Activated T-helper 1 cell treated with anti-CD3 and anti-CD28 coated beads, Interleukin-2, amount 50 U/mL, for 16 hours (primary cell): ENCODE results near the gene FMNL2.

ENCODE experiments used
- DNase-seq, 2 donors: peaks; one replicate each; pipeline ENCODE4 v3.0.0-alpha.2; 2020; ENCODE audit warnings: low read depth in 1 of 2, low spot score in 1 of 2

FMNL2 gene

DNA sequence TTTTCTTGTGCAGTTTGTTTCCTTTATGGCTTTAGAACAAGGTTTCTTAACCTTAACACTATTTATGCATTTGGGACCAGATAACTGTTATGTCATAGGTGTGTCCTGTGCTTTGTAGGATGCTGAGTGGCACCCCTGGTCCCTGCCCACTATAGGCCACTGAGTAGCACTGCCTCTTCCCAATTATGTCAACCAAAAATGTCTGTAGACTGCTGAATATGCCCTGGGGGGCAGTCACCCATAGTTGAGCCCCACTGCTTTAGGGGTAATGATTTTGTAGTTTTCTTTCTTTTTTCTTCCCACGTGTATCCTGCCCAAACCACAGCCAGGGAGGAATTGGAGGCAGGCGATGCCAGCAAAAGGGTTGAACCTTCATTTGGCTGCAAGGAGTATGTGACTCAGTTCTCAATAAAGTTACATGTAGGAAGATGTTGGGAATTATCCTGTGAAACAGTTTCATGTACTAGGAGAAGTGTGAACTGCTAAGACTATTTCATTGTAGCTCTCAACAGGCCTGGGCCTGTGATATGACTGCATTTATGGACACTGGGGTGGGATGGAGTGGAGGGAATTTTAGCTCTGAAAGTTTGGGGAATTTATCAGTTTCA is 65.7 kb downstream of the FMNL2 start:
- no peak for DNase-seq

DNA sequence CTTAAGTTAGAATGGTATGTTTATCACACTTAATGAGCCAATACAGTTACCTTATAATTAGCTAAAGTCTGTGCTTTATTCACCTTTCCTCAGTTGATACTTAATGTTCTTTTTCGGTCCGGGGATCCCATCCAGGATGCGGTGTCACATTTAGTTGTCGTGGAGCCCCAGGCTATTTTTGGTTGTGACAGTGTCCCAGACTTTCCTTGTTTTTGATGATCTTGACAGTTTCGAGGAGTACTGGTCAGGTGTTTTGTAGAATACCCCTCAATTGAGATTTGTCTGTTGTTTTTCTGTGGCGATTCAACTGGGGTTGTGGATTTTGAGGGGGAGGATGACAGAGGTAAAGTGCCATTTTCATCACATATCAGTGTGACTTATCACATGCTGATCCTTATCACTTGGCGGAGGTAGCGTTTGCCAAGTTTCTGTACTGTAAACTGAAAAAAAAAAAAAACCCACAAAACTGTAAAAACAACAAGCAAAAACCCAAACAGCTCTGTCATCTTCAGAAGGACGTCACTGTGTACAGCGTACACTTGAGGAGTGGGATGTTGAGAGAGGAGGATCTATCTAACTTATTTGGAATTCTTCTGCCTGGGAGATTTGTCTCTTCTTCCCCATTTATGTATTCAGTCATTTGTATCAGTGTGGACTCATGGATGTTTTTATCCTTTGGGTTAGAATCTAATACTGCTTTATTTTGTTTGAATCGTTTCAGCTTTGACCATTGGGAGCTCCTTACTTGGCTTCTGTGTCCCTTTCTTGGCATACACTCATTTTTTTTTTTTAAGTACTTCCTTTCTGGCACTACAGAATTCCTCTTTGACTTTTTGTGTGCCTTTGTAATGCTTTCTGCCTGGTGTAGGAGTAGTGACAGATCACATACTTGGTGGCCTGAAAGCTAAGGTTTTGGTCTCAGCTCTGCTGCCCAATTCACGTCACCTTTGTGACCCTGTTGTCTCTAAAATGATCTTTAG is 68.1 kb downstream of the FMNL2 start:
- no peak for DNase-seq

DNA sequence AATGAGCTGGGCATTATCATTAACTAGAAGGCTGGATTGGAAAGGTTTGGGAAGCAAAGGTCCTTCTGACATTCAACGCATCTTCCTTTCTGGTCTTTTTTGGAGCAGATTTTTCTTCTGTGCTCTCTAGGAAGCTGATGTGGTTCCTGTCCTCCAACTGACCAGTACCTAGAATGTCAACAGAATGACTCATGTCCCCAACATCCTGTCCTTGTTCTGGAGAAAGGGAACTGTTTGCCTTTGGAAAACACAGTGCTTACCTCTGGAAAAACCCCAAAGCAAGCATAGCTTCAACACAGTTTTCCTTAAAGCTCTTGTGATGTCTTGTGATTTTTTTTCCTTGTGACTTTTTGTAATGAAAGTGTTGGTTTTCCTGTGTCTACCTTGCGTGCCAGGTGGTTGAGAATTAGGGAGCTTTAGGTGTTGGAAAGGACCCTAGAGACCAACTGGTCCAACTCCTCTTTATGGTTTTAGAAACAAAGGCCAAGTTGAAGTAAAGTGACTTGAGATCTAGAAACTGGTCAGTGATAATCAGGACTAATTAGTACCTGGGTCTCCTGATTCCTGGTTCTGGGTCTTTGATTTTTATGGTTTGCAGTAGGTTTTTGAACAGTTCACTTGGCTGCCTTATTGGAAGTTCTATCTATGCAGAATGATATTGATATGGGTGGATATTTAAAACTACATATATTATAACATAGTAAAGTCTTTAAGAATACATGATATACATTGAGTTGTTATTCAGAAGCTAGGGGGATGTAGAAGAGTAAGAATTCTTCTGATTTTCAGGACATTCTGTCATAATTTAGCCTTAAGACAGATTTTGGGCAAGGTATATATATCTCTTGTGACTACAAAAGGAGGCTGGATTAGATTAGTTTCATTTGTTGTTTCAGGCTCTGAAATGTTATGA is 70.5 kb downstream of the FMNL2 start:
- no peak for DNase-seq

DNA sequence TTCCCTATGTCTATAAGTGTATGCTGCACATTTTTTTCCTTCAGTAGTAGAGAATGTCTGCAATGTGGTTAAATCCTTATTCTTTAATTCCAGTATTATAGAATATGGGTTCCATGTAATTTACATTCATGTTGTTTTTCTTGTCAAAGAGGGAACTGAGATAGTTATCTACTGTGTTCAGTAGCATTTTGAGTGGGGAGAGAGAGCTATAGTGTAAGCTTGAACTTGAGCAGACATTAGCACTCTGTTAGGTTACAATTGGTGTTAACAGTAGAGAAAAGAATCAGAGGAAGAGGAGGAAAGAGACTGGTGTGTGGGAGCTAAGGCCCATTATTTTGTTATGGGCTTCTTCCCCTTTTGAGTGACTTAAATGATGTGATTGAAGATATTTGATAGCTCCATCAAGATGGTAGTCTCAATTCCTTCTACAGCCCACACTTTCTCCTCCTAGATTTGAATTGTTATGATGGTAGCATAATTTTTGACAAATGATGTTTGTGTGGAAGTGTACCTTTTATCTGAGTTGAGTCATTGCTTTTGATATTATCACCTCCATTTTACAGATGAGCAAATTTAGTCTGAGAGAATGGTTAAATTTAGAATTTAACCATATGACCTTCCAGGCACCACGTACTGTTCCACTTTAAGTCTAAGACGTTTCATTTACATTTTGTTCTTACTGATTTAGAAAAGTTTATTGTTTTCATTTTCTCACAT is 71.3 kb downstream of the FMNL2 start:
- DNase-seq, result no peak

DNA sequence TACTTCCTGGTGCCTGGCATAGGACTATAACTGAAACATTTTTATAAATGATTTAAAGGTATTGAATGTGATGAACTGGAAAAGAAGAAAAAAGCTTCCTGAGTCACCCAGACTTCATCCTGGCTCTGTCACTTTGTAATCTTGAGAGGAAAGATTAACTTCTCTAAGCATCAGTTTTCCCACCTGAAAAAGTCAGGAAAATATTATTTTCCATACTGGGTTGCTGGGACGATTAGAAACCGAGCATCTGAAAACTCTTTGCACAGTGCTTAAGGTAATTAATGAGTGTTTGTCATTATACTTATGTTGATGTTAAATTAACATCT is 71.8 kb downstream of the FMNL2 start:
- no peak for DNase-seq

DNA sequence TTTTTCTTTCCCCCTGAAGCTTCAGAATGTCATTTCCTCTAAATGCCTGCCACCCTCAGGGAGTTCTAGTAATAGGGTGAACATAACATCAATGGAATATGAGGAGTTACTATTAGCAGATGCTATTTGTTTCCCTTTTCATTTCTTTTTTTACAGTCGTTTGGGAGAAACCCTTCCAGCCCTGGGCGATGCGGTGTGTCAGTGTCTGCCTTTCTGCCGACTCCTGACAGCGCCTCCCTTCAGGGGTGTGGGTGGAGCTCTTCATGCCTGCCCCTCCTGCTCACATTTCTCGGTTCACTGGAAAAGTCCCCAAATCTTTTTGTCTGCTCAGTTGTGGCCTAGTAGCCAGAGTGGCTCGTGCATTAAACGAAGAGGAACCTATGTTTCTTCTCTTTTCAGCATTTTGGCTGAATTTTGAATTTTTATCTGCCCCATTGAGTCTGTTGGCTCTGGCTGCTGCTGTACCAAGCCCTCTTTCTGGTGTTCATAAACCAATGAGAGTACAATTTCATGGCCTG is 72.3 kb downstream of the FMNL2 start:
- no peak for DNase-seq

DNA sequence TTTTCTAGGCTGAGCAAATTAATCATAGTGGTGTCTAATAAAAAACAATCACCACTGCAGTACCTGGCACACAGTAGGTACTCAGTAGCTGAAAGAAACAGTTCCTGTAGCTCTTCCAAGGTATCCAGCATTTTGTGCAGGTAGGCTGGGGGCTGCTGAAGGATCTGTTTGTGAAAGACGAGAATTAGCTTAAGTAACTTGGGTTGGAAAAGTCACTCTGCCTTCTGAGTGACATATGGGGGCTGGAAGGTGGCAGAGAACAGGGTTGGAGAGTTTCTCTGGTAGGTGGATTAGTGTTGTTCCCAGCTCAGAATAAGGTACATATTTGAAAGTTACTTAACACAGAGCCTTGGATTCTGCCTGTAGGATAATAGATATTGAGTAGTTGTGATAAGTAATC is 72.8 kb downstream of the FMNL2 start:
- no peak for DNase-seq

DNA sequence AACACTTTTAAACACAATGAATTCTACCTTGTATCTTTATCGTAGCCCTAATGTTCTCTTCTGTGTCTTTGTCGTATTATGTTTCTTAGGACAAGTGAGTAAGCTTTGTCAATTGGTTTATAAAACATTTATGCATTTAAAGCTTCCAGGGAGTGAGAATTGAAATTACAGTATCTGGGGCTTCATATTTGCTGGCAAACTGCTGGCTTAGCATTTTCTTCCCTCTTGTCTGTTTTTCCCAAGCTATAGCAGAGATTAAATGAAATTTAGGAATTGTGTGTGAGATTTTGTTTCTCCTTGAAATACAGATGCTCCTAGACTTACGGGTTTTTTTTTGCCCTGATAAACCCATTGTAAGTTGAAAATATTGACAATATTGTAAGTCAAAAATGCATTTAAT is 73.3 kb downstream of the FMNL2 start:
- DNase-seq, result no peak

DNA sequence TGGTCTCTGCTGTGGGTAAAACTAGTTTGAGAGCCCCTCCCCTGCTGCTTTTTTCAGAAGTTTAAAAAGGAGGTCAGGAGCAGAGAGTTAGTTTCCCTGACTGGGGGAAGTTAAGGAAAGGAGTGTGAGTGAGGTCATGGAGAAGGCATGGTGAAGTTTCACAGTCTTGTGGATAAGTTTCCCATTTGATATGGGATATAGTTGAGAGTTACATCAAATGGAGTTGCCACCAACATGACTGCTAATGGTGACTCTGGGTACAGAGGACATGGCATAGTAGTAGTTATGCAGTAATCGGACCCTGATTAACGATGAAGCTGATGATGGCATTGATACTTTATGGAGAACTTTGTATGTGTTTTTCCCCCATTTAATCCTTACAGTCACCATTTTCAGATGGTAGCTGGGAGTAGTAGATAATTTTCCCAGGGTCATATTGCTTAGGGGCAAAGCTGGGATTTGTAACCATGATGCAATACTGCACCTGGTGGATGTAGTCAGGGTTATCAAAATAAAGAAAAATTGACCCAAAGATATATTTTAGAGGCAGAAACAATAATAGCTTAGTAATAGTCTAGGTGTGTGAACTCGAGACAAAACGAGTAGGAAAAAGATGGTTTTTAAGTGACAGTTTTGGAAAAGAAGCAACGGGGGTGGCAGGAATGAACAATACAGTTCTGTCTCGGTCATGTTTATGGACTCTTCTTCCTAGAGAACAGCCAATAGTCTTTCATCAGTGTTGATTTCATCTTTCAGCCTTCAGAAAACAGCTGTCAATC is 74.6 kb downstream of the FMNL2 start:
- DNase-seq, result no peak

DNA sequence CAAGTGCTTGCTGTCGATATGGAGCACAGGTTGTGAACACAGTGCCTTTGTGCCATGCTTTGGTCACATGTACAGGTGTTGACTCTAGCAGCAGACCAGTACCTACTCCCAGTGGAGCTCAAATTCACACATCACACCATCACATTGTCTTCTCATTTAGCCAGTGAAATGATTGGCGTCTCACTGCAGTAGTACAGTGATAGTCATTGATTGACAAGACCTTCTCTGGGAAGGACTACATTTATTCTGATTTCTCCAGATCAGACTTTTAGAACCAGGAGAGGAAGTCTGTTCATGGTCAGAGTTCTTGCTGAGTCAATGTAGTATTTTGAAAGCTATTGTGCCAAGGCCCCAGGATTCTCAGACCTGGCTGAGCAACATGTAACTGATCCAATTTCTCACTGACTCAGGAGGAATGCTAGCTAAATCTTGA is 75.2 kb downstream of the FMNL2 start:
- no peak for DNase-seq

DNA sequence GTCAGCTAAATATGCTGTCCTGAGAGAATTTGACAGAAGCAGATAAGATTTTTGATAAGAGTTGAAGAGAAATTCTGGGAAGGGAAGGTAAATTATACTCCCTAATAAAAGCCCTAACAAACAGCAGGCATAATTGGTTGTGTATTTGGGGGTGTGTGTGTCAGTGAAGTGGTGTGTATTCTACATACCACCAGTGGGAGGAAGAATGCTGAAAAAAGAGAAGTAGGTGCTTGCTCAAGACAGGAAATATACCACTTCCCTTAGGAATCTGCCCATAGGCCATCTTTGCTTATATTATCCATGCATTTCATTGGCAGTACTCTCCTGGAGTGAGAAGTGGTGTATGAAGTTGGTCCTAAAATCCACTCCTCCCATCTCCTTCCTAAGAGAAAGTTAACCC is 76.2 kb downstream of the FMNL2 start:
- DNase-seq, result no peak

DNA sequence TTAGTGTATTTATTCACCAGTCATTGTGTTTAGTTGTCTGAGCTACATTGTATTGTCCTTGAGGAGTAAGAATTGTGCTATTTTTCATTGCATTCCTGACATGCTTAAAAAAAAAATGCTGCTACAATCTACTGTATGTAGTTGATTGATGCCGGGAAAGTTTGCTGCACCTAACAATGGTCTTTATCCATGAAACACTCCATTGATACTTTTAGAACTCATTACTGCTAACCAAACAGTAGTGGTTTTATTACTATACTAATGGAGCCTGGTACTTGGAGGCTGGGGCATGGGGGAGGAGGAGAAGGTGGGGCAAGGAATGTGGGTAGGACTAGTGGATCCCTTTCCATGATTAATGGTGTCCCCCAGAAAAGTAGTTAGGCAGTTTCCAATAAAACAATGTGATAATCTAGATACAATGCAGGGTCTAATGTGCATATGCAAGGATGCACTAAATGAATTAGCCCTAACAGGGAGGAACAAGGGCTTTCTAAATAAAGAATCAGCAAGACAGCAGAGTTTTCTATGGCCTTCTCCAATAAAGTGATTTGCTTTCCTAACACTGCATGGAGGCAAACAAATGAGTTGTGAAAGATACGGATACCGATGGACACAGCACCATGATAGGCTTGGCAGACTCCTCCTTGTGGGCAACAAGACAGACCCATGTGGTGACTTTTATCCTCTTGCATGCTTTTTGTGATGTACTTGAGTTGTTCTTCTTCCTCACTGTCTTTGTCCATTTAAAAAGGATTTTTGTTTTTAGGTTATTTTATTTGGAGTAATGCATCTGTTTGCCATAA is 78.5 kb downstream of the FMNL2 start:
- no peak for DNase-seq

DNA sequence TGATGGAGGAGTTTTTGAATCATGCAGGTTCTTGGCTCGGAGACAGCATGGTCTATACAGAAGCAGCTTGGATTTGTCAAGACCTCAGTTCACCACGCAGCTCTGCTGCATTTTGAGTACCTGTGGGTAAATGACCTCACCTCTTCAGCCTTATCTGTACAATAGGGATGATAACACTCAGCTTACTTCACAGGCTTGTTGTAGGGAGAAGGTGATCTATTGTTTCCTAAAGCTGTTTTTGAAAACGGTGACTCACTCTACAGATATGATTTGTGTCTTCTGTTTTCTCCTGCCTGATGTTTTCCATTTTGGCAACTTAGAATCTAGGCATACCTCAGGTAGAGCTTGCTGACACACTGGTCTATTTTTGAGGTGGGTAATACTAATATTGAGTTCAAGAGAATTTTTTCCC is 80.3 kb downstream of the FMNL2 start:
- no peak for DNase-seq

DNA sequence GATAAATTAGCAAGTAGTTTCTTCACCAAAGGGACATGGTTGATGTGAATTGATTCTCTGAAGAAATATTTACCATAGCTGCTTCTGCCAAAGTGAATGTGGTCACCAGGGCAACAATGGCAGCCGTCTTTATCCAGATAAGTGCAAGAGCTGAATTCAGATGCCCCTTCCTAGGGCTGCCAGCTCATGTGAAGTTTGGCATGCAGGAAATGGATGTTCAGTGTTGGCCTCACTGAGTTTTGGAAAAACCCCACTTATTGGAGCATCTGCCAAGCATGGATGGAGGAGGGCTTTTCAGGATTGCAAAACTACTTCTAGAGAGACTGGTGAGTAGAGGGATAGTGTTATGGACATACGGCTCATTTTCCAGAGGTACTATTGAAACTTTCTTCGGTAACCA is 80.8 kb downstream of the FMNL2 start:
- no peak for DNase-seq

DNA sequence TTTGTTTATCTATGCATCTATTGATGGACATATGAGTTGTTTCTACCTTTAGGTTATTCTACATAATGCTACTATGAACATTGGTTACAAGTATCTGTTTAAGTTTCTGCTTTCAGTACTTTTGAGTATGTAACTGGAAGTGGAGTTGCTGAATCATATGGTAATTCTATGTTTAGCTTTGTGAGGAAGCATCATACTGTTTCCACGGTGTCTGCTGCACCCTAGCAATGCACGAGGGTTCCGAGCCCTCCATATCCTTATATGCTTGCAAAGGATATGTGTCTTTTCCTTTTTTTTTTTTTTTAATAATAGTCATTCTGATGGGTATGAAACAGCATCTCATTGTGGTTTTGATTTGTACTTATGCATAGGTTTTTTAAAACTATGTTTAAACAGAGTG is 83.7 kb downstream of the FMNL2 start:
- DNase-seq, result no peak

DNA sequence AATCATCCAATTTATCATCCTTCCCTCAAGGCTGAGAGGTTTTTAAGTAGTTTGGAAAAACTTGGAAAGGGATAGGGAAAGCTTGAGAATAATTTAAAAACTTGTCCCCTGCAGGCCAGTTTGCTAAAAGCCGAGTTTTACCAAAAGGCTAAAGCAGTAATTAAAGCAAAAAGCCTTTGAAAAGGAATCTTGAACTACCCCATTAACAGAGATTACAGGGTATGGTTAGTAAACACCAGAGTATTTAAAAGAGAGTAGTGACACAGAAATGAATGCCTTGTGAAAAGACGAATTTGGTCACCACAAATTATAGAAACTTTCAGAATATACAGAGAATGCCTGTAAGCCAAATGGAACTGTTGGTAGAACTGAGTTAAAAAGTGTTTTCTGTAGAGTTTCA is 85.0 kb downstream of the FMNL2 start:
- DNase-seq, result no peak

DNA sequence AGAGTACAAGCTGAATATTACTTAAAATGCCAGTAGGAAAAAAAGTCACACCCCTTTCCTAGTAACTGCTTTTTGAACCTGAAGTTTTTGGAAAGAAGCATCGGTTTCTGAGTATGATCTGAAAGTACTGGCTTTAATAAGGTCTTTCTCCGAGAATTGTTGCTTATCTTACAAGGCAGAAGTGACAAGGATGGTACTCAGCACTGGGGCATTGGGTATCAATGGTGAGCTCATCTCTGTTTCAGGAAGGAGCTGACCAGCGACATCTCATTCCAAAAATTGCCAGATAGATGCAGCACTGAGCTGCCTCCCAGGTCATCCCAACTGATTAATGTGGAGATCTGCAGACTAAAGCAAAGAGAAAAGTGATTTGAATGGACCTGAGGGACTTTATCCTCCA is 85.4 kb downstream of the FMNL2 start:
- no peak for DNase-seq

DNA sequence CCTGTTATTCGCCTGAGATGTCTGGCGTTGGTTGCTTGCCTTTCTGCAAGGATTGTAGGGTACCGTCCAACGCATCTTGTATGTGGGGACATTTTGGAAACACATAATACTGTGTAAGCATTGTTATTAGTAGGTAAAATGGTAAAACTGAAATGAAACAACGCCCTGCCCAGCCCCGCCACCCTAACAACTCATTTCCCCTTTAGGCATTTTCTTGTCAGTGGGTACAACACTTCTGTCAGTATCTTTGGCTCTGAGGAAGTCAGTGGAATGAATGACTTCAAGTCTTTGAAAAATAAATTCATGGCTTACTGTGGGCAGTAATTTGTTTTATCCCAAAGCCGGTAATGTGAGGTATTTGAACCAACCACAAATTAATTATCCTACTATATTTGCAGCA is 86.0 kb downstream of the FMNL2 start:
- no peak for DNase-seq
